ENCODE data around the gene PABPC1L.

Gene PABPC1L

GRCh38 chr20:44941120-44941691 lies 31.3 kb downstream of the PABPC1L start:
- in situ Hi-C loops (cut with MboI; ENCODE audit: low sequenced_read_pairs), result no loop called here

DNA sequence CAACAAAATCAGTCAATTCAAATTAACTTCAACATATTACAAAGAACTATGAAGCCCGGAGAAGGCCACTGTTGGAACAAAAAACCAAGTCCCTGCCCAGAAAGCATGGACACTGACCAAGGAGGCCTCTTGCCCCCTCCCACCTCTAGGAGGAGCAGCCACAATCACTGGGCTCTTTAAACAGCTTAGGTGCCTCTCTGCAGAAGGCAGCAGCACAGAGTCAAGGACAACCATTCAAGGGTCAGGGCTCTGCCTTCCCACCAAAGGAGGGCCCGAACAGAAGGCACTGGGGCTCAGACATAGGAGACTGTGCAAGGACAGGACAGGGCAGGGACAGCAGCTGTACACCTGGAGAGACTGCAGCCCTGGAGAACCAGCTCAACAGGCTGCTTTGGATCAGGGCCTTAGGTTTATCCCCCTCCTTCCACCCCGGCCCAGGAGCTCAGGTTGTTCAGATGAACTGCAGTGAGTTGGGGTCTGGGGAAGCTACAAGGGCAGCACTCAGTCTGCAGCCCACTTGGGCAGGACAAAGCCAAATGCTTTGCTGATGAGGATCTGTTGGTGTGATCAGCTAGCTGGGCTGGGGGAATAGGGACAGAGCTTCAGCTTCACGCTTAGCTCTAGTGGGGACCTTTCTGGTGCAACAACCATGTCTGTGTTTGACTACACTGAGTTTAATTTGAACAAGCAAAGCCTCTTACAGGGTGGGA lies 32.6 kb downstream of the PABPC1L start:
- in situ Hi-C loops (cut with MboI; ENCODE audit: low sequenced_read_pairs), result no loop called here

- in situ Hi-C loops (cut with MboI; ENCODE audit: low sequenced_read_pairs), result no loop called here
Observed at GRCh38 chr20:44943828-44944227, 34.0 kb downstream of the PABPC1L start.

- in situ Hi-C loops (cut with MboI; ENCODE audit: low sequenced_read_pairs), result no loop called here
Observed at GRCh38 chr20:44945261-44945660, 35.4 kb downstream of the PABPC1L start.

- in situ Hi-C loops (cut with MboI; ENCODE audit: low sequenced_read_pairs), result no loop called here
Observed at GRCh38 chr20:44946271-44946852, 36.5 kb downstream of the PABPC1L start.

DNA sequence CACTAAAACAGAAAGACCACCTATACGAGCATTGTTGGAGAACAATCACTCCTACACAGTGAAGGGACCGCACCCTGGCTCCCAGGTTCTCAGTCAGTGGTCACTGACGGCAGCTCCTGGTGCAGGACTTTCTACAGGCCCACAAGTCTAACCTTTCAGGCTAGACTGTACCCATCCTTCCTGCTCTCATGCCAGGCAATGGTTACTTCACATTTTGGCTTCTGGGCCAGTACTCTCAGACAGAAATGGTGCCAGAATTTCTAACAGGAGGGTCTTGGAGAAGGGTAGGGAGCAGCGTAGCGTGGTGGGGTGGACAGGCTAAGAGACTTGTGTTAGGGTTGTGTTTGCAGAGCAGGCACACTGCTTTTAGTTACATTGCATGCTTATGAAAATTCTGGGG lies 38.2 kb downstream of the PABPC1L start:
- in situ Hi-C loops (cut with MboI; ENCODE audit: low sequenced_read_pairs), result no loop called here

GRCh38 chr20:44948513-44948912 lies 38.7 kb downstream of the PABPC1L start:
- in situ Hi-C loops (cut with MboI; ENCODE audit: low sequenced_read_pairs), result no loop called here

GRCh38 chr20:44950368-44950767 lies 40.5 kb downstream of the PABPC1L start:
- in situ Hi-C loops (cut with MboI; ENCODE audit: low sequenced_read_pairs), result no loop called here

- in situ Hi-C loops (cut with MboI; ENCODE audit: low sequenced_read_pairs), result no loop called here
Observed at GRCh38 chr20:44952731-44953130, 42.9 kb downstream of the PABPC1L start.

DNA sequence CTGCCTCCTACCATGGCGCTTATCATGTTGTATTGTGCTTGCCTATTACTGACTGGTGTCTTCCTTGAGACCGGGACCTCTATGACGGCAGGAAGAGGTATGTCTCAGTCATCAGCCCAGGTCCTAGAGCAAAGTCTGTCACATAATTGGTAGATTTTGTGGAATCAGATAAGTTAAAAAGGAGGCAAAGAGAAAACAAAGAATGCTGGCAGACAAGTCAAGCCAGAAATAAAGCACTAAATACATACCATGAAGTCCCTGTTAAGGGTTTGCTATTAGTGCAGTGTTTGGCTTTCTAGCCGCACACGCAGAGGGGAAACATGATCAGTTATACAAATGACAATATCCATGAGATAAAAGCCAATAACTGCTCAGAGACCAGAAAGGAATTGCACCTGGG lies 44.4 kb downstream of the PABPC1L start:
- in situ Hi-C loops (cut with MboI; ENCODE audit: low sequenced_read_pairs), result no loop called here

DNA sequence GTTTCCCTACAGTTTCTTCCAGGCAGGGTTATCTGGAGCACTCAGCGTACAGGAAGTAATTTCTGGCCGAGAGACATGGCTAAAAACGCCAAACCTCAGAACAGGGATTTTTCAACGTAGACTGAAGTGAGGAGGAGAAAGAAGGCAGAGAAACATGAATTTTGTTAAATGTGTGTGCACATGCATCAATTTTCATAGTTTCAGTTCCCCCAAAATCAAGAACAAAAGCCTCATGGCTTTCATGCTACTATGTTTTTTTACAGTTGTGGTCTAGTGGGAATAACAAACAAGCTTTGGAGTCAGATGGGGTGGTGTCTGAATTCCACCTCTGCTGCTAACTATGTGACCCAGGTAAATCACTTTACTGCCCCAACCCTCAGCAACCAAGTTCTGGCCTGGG lies 45.4 kb downstream of the PABPC1L start:
- in situ Hi-C loops (cut with MboI; ENCODE audit: low sequenced_read_pairs), result no loop called here

DNA sequence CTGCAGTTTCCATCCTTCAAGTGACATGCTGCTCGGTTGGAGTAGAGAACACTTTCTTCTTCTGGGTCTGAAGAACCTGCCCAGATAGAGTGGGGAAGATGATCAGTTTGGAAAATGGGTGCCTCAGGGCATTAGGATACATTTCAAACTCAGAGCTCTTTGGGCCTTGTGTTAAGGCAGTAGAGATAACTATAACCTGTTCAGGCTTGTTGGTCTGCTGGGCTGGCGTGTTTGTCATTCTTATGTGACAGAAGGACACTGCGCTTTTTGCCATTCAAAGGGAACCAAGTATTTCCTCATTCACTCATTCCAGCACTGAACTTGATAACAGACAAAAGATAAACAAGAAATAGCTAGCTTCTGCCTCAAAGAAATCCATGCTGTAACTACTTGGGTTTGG lies 46.5 kb downstream of the PABPC1L start:
- in situ Hi-C loops (cut with MboI; ENCODE audit: low sequenced_read_pairs), result no loop called here

GRCh38 chr20:44958276-44958675 lies 48.4 kb downstream of the PABPC1L start:
- in situ Hi-C loops (cut with MboI; ENCODE audit: low sequenced_read_pairs), result no loop called here

DNA sequence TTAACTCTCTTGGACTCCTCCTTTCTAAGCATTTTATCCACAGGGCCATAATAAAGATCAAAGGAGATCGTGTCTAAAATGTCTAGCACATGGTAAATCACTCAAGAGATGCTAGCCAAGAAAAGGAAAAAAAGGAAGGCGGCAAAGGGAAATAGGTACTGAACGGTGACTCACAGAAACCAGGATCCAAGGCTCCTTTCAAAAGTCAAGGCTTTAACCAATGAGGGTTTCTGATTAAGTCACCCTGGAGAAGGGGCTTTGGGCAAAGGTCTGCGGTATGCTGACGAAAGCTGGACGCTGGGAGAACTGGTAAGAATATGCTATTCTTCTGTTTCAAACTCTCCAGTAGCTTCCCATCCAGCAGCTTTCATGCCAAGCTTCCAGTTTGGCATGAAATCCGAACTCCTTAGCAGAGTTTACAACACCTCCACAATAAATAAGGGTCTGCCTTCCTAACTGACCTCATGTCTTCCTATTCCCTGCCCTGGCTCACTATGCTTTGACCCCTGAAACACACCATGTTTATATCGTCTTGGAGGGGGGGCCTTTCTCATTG lies 49.3 kb downstream of the PABPC1L start:
- in situ Hi-C loops (cut with MboI; ENCODE audit: low sequenced_read_pairs), result no loop called here

GRCh38 chr20:44959638-44960102 lies 49.8 kb downstream of the PABPC1L start:
- in situ Hi-C loops (cut with MboI; ENCODE audit: low sequenced_read_pairs), result no loop called here

GRCh38 chr20:44960103-44960852 lies 50.4 kb downstream of the PABPC1L start, which contains the start of gene TOMM34:
TSS of gene TOMM34 (minus strand) at chr20:44960397. CDS start at chr20:44960333, 64 bp downstream.
- in situ Hi-C loops (cut with MboI; ENCODE audit: low sequenced_read_pairs), result no loop called here

DNA sequence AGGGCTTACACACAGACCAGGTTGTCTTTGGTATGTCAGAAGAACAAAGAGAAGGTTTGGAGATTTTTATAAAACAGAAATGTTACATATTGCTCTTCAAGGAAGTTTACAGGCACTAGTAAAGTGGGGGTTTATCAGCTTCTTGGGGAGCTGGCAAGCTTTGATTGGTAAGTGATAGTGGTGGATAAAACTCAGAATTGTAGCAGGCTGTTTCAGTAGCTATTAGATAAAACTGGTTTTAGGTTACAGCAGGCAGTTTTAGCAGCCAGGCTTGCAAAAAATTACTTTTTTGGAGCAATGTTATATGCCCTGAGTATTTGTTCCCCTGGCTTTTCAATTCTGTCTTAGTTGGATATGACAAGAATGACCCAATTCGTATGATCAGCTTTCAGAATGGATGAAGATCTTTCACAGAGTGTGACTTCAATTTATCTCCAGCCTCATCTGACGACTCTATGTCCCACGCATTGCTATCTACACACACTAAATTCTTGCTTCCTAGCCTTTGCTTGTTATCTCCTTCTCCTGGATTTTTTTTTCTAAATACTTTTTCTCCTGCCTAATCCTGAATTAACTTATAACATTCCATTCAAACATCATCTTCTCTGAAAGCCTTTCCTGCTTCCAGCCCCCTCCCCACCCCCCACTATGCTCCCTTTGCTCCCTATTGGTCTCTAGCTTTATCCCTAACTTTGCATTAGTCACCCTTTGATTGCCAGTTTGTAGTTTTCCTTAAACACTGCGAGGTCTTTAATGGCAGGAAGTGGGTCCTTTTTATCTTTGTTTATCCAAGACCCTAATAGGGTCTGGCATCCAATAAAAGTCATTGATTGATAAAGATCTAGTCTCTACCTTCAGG lies 51.4 kb downstream of the PABPC1L start:
- in situ Hi-C loops (cut with MboI; ENCODE audit: low sequenced_read_pairs), result no loop called here

DNA sequence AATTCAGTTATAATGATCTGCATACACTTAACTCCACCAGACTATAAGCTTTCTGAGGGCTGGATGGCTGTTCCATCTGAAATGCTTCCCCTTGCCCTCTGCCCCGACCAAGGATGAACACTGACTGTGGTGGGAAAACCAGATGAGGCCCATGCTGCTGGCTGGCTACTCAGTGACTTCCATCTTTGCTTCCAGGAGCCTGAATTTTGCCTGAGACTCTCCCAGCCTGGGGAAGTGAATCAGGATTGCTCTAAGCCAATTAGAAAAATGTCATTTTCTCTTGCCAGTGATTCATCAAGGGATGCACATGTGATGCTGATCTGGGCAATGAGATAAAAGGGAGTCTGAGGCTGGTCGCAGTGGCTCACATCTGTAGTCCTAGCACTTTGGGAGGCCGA lies 52.0 kb downstream of the PABPC1L start:
- in situ Hi-C loops (cut with MboI; ENCODE audit: low sequenced_read_pairs), result no loop called here

- in situ Hi-C loops (cut with MboI; ENCODE audit: low sequenced_read_pairs), result no loop called here
Observed at GRCh38 chr20:44962483-44962882, 52.6 kb downstream of the PABPC1L start.

All from HL-60/S4 treated with phorbol 12-myristate 13-acetate at 8.2 ng/mL for 4 days and 3 days (cell line).